Neuronal stem cell (in vitro differentiated cells): ENCODE results near the gene AS3MT.

ENCODE experiments used
- DNase-seq: peaks from one replicate; pipeline ENCODE4 v3.0.0-alpha.2; 2013; ENCODE audit warnings: low spot score
- H2AFZ ChIP-seq: one replicate; pipeline ENCODE4 v1.6.1; 2013; ENCODE audit warnings: mild to moderate bottlenecking, low read length, inconsistent platforms
- H2AK5ac ChIP-seq: 2 replicates; pipeline ENCODE4 v1.6.1; 2013; ENCODE audit warnings: low read depth, mild to moderate bottlenecking, inconsistent platforms, low read length, moderate library complexity, mixed read lengths
- H2BK120ac ChIP-seq: 2 replicates; pipeline ENCODE4 v1.6.1; 2013; ENCODE audit warnings: low read depth, mild to moderate bottlenecking, inconsistent platforms, low read length, moderate library complexity, mixed read lengths
- H2BK12ac ChIP-seq: one replicate; pipeline ENCODE4 v1.6.1; 2013; ENCODE audit warnings: low read length, inconsistent platforms
- H2BK15ac ChIP-seq: 2 replicates; pipeline ENCODE4 v1.6.1; 2013; ENCODE audit warnings: mild to moderate bottlenecking, low read length, inconsistent platforms, mixed read lengths
- H2BK5ac ChIP-seq: one replicate; pipeline ENCODE4 v1.6.1; 2013; ENCODE audit warnings: inconsistent platforms, mild to moderate bottlenecking, low read length, moderate library complexity
- H3K14ac ChIP-seq: one replicate; pipeline ENCODE4 v1.6.1; 2013; ENCODE audit warnings: low read length, inconsistent platforms
- H3K18ac ChIP-seq: 2 replicates; pipeline ENCODE4 v1.6.1; 2013; ENCODE audit warnings: low read length, inconsistent platforms
- H3K23ac ChIP-seq: 2 replicates; pipeline ENCODE4 v1.6.1; 2013; ENCODE audit warnings: low read depth, mild to moderate bottlenecking, mixed read lengths, low read length, inconsistent platforms; ENCODE audit not compliant: poor library complexity
- H3K27ac ChIP-seq: replicated peaks from 3 replicates; pipeline ENCODE4 v1.5.1; 2013; ENCODE audit warnings: low read length, inconsistent platforms
- H3K27me3 ChIP-seq, 3 experiments: 2 replicates each; pipeline ENCODE4 v1.6.1; 2013; ENCODE audit warnings: low read length in 3 of 3, mild to moderate bottlenecking in 2 of 3, inconsistent platforms in 1 of 3, low read depth in 1 of 3, mixed read lengths in 1 of 3, moderate library complexity in 1 of 3; ENCODE audit not compliant: control insufficient read depth in 3 of 3, insufficient read depth in 3 of 3
- H3K36me3 ChIP-seq, 2 donors: replicated peaks in 1 of 2; 2 replicates each; pipeline ENCODE4 v1.6.1; 2013; ENCODE audit warnings: low read length in 2 of 2; ENCODE audit not compliant: control insufficient read depth in 2 of 2, insufficient read depth in 2 of 2
- H3K4ac ChIP-seq: 2 replicates; pipeline ENCODE4 v1.6.1; 2013; ENCODE audit warnings: inconsistent platforms, mild to moderate bottlenecking, low read length, moderate library complexity
- H3K4me1 ChIP-seq, 2 donors: 1 replicate in 1 of 2; 2 replicates in 1 of 2; pipeline ENCODE4 v1.6.1; 2013; ENCODE audit warnings: low read length in 2 of 2, low read depth in 1 of 2; ENCODE audit not compliant: control insufficient read depth in 2 of 2, insufficient read depth in 1 of 2
- H3K4me2 ChIP-seq: one replicate; pipeline ENCODE4 v1.6.1; 2013; ENCODE audit warnings: mild to moderate bottlenecking, low read length, inconsistent platforms; ENCODE audit not compliant: insufficient read depth, poor library complexity, severe bottlenecking
- H3K4me3 ChIP-seq, 2 donors: 2 replicates each; pipeline ENCODE4 v1.5.1; 2013; ENCODE audit warnings: low read length in 2 of 2, mild to moderate bottlenecking in 2 of 2, inconsistent platforms in 1 of 2, moderate library complexity in 1 of 2
- H3K79me1 ChIP-seq: one replicate; pipeline ENCODE4 v1.6.1; 2013; ENCODE audit warnings: low read depth, mild to moderate bottlenecking, inconsistent platforms, low read length, moderate library complexity
- H3K9ac ChIP-seq: one replicate; pipeline ENCODE4 v1.6.1; 2013; ENCODE audit warnings: mild to moderate bottlenecking, low read depth, low read length, inconsistent platforms; ENCODE audit not compliant: poor library complexity
- H3K9me3 ChIP-seq, 2 donors: replicated peaks in 1 of 2; 2 replicates each; pipeline versions ENCODE3 to v1.6.1; 2013; ENCODE audit warnings: low read length in 2 of 2, mild to moderate bottlenecking in 2 of 2, inconsistent platforms in 1 of 2, low read depth in 1 of 2, mixed read lengths in 1 of 2, moderate library complexity in 1 of 2; ENCODE audit not compliant: control insufficient read depth in 2 of 2, insufficient read depth in 1 of 2
- H4K8ac ChIP-seq: one replicate; pipeline ENCODE4 v1.6.1; 2013; ENCODE audit warnings: low read depth, mild to moderate bottlenecking, inconsistent platforms, low read length, moderate library complexity
- H4K91ac ChIP-seq: one replicate; pipeline ENCODE4 v1.6.1; 2013; ENCODE audit warnings: low read length, low read depth, mild to moderate bottlenecking, inconsistent platforms; ENCODE audit not compliant: poor library complexity
- WGBS, 2 donors: extraction: QIAGEN DNeasy Blood & Tissue Kit; methylation state at CpG; one replicate each; pipeline ENCODE4 v1.1.7; 2013; ENCODE audit warnings: missing lambda C conversion rate in 2 of 2, mixed read lengths in 1 of 2; ENCODE audit not compliant: insufficient read length in 2 of 2, insufficient replicate concordance in 1 of 2; ENCODE audit errors: extremely low coverage in 2 of 2; 5-methylcytosine and 5-hydroxymethylcytosine counted together

AS3MT gene

DNA sequence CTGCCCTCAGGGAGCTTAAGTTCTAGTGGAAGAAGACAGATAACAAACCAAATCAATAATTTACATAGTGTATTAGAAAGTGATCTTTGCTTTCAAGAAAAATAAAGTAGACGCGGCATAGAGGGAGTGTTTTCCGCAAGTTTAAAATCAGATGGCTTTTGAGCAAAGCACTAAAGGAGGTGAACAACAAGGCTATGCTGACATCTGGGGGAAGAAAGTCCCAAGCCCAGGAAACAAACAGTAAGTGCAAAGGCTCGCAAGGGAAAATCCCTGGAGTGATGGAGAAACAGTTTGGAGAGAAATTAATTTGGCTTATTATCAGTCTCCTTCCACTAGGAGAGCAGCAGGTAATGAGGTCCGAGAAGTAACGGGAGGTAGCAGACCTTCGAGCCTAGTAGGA, 46.9 kb downstream of the AS3MT start:
- Histone ChIP-seq H3K4ac (no peak overlapping the region), H2BK15ac (no peak overlapping the region), H4K8ac (no peak overlapping the region), H3K9me3 (peaks cover 0 to 2% of the 10 kb centered on the region in 2 donors), H2BK120ac (no peak overlapping the region), H2BK12ac (no peak overlapping the region), H3K23ac (no peak overlapping the region), H3K14ac (no peak overlapping the region), H2AFZ (no peak overlapping the region), H2BK5ac (no peak overlapping the region), H3K18ac (no peak overlapping the region), H3K36me3 (no peaks in the 10 kb centered on the region), H3K9ac (no peak overlapping the region), H3K4me1 (peaks cover 9 to 13% of the 10 kb centered on the region in 2 donors), H3K27ac (no peak overlapping the region), H3K4me2 (no peak overlapping the region), H3K27me3 (peaks cover 0 to 14% (median 0%) of the 10 kb centered on the region in 3 experiments), H3K4me3 (no peak overlapping the region), H3K79me1 (no peaks in the 10 kb centered on the region), H2AK5ac (no peak overlapping the region), H4K91ac (no peak overlapping the region)
- no CpG with 5 or more reads among the region's 7 CpGs for WGBS, 2 donors
- no peak for DNase-seq

- H3K4me1 ChIP-seq: peaks cover 9 to 13% of the 10 kb centered on the region in 2 donors
- H3K9ac ChIP-seq: peak overlapping the region; percentile 72
- H4K91ac ChIP-seq: no peak overlapping the region
- no peak overlapping the region for H3K4ac ChIP-seq
- H2BK120ac ChIP-seq: no peak overlapping the region
- no peak overlapping the region for H2BK15ac ChIP-seq
- H3K4me2 ChIP-seq: peak overlapping the region; percentile 100
- no peak overlapping the region for H3K14ac ChIP-seq
- H2AK5ac ChIP-seq: no peak overlapping the region
- no peak overlapping the region for H4K8ac ChIP-seq
- H3K23ac ChIP-seq: peak overlapping the region; percentile 50
- H3K27ac ChIP-seq: peak overlapping the region; percentile 58
- no peaks in the 10 kb centered on the region for H3K36me3 ChIP-seq
- H3K27me3 ChIP-seq: peaks cover 0 to 14% (median 0%) of the 10 kb centered on the region in 3 experiments
- H3K9me3 ChIP-seq: peaks cover 0 to 2% of the 10 kb centered on the region in 2 donors
- peak; percentile 84 for DNase-seq
- H2BK5ac ChIP-seq: no peak overlapping the region
- peak overlapping the region; percentile 95 for H2AFZ ChIP-seq
- no peak overlapping the region for H2BK12ac ChIP-seq
- H3K4me3 ChIP-seq: peak overlapping the region; percentile 80 to 86
- peak overlapping the region; percentile 50 for H3K18ac ChIP-seq
- H3K79me1 ChIP-seq: no peaks in the 10 kb centered on the region
- WGBS, 2 donors: no CpG with 5 or more reads among the region's 45 CpGs
Observed at GRCh38 chr10:102917314-102917961, 48.2 kb downstream of the AS3MT start.

GRCh38 chr10:102917962-102918816, 48.9 kb downstream of the AS3MT start, which contains the start of gene CNNM2:
Gene CNNM2, plus strand, starts transcription at chr10:102918294. Its CDS starts 187 bp downstream, at chr10:102918481.
- H4K91ac ChIP-seq: peak within 1 kb of the TSS; percentile 38
- H3K79me1 ChIP-seq: no peaks in the 10 kb centered on the region
- peak; percentile 100 for DNase-seq
- H3K9ac ChIP-seq: peak within 1 kb of the TSS; percentile 99
- peaks cover 9 to 13% of the 10 kb centered on the region in 2 donors for H3K4me1 ChIP-seq
- peak within 1 kb of the TSS; percentile 86 for H3K27ac ChIP-seq
- no peak within 1 kb of the TSS for H3K4ac ChIP-seq
- H2BK15ac ChIP-seq: no peak within 1 kb of the TSS
- H3K9me3 ChIP-seq: peaks cover 0 to 2% of the 10 kb centered on the region in 2 donors
- H3K36me3 ChIP-seq: no peaks in the 10 kb centered on the region
- H3K27me3 ChIP-seq: peaks cover 0 to 14% (median 0%) of the 10 kb centered on the region in 3 experiments
- peak within 1 kb of the TSS; percentile 94 for H2BK12ac ChIP-seq
- peak within 1 kb of the TSS; percentile 99 for H3K14ac ChIP-seq
- peak within 1 kb of the TSS; percentile 99 for H2AFZ ChIP-seq
- H3K23ac ChIP-seq: peak within 1 kb of the TSS; percentile 86
- peak within 1 kb of the TSS; percentile 99 for H3K18ac ChIP-seq
- no CpG with 5 or more reads among the region's 80 CpGs for WGBS, 2 donors
- H4K8ac ChIP-seq: peak within 1 kb of the TSS; percentile 74
- H2BK120ac ChIP-seq: peak within 1 kb of the TSS; percentile 9
- peak within 1 kb of the TSS; percentile 100 for H3K4me2 ChIP-seq
- peak within 1 kb of the TSS; percentile 86 to 99 for H3K4me3 ChIP-seq
- H2AK5ac ChIP-seq: peak within 1 kb of the TSS; percentile 29
- H2BK5ac ChIP-seq: peak within 1 kb of the TSS; percentile 94
